ENCODE results near the gene ARID3A.
"Not testable (repeated sequence)": the region's sequence is repeated elsewhere in the genome, so short reads cannot be mapped to it uniquely, and the experiment has no call there.

ARID3A gene, protein sequence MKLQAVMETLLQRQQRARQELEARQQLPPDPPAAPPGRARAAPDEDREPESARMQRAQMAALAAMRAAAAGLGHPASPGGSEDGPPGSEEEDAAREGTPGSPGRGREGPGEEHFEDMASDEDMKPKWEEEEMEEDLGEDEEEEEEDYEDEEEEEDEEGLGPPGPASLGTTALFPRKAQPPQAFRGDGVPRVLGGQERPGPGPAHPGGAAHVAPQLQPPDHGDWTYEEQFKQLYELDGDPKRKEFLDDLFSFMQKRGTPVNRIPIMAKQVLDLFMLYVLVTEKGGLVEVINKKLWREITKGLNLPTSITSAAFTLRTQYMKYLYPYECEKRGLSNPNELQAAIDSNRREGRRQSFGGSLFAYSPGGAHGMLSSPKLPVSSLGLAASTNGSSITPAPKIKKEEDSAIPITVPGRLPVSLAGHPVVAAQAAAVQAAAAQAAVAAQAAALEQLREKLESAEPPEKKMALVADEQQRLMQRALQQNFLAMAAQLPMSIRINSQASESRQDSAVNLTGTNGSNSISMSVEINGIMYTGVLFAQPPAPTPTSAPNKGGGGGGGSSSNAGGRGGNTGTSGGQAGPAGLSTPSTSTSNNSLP

DNA sequence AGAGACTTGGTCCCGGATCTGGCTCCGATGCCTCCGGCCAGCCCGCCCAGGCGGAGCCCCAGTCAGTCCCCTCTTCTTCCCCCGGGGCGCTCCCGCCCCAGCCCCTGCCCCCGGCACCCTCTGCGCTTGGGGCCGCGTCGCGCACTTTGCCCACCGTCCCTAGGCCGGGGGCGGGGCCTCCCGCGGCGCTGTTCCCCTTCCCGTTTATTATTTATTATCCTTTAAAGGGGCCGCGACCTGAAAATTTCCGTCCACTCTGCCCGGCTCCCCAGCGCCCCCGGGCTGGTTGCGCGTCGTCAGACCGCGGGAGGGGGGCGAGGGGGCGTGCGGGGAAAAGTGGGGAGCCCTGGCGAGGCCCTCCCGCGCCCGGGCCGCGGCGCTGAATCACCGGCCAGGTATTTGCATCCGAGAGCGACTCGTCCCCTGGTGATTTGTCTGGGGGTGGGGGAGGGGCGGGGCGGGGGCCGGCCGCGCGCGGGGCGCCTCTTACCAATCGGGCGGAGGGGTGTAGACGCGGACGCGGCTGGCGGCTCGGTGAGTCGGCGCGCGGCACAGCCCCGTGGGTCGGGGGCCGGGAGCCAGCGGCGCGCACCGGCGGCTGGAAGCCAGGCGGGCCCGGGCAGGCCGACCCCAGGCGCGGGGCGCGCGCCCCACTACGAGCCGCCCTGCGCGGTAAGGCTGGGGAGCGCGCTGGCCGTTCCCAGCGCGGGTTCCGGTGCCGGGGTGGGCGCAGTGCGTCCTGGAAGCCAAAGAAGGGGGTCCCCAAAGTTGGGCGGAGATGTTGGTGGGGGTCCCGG lies at the start of gene ARID3A:
Gene ARID3A, plus strand, starts transcription at position 510 of the 797 bp plus-strand sequence. CDS start 3,494 bp downstream, outside the sequence.
- intact Hi-C loops (cut with DNase I), result loop anchor here (10.0 kb wide), 1 partner anchor 261 kb away; the partner anchor contains the start of gene RNF126
- peak; percentile 63 to 97 (median 76) for DNase-seq

- intact Hi-C loops (cut with DNase I), result no loop called here
- DNase-seq, result no peak
These were observed 49.7 kb upstream of the ARID3A start for GRCh38 chr19:876089-876488.

DNA sequence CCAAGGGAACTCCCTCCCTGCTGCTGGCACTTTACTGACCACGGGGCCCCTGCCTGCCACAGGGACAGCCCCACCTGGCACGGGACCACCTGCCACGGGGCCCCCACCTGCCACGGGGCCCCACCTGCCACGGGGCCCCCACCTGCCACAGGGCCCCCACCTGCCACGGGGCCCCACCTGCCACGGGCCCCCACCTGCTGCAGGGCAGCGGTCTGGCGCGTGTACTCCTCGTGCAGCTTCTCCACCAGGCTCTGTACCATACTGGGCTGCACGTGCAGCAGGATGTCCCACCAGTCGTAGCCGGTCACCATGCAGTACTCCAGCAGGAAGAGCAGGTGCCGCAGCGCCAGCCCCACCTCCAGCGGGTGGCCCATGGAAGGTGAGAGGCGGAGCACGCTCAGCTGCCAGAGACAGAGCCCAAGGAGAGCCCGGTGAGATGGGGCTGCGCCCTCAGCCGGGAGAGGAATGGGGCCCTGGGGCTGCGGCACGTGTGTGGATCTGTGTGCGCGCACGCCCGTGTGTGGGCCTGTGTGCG lies 49.0 kb upstream of the ARID3A start:
- intact Hi-C loops (cut with DNase I), result no loop called here
- DNase-seq, result no peak

DNA sequence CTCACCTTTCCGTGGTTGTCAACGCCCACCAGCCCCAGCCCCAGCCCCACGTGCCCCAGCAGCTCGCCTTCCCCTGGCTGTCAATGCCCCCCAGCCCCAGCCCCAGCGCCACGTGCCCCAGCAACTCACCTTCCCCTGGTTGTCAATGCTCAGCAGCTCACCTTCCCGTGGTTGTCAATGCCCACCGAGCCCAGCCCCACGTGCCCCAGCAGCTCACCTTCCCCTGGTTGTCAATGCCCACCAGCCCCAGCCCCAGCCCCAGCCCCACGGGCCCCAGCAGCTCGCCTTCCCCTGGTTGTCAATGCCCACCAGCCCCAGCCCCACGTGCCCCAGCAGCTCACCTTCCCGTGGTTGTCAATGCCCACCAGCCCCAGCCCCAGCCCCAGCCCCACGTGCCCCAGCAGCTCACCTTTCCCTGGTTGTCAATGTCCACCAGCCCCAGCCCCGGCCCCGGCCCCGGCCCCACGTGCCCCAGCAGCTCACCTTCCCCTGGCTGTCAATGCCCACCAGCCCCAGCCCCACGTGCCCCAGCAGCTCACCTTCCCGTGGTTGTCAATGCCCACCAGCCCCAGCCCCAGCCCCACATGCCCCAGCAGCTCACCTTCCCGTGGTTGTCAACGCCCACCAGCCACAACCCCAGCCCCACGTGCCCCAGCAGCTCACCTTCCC lies 47.7 kb upstream of the ARID3A start:
- intact Hi-C loops (cut with DNase I); DNase-seq: not testable (repeated sequence)

DNA sequence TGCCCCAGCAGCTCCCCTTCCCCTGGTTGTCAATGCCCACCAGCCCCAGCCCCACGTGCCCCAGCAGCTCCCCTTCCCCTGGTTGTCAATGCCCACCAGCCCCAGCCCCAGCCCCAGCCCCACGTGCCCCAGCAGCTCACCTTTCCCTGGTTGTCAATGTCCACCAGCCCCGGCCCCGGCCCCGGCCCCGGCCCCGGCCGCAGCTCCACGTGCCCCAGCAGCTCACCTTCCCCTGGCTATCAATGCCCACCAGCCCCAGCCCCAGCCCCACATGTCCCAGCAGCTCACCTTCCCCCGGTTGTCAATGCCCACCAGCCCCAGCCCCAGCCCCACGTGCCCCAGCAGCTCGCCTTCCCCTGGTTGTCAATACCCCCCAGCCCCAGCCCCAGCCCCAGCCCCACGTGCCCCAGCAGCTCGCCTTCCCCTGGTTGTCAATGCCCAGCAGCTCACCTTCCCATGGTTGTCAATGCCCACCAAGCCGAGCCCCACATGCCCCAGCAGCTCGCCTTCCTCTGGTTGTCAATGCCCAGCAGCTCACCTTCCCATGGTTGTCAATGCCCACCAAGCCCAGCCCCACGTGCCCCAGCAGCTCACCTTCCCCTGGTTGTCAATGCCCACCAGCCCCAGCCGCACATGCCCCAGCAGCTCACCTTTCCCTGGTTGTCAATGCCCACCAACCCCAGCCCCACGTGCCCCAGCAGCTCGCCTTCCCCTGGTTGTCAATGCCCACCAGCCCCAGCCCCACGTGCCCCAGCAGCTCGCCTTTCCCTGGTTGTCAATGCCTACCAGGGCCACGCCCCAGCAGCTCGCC lies 46.9 kb upstream of the ARID3A start:
- intact Hi-C loops (cut with DNase I), result not testable (repeated sequence)

DNA sequence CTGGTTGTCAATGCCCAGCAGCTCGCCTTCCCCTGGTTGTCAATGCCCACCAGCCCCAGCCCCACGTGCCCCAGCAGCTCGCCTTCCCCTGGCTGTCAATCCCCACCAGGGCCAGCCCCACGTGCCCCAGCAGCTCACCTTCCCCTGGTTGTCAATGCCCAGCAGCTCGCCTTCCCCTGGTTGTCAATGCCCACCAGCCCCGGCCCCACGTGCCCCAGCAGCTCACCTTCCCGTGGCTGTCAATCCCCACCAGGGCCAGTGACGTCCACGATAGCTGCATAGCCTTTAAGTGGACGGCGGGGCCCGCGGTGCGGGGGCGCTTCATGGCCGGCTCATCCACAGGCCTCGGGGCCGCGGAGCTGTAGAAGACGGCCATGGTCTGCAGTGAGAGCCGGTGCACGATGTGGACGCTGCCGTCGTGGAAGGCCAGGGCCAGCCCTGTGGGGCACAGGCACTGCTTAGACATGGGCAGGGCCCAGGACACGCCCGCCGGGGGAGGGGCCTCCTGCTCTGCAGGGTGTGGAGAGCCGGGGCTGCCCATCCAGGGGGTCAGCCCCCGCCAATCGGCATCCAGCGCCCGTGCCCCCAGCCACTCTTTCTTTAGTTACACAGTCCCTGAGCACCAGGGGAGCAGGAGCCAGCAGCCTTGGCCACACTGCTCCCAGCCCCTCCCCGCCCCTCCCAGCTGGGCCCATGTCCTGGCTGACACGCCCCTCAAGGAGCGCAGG lies 46.0 kb upstream of the ARID3A start:
- intact Hi-C loops (cut with DNase I), result no loop called here
- DNase-seq, result no peak

More for the DNA sequence above, 46.9 kb upstream of the ARID3A start:
- not testable (repeated sequence) for DNase-seq

DNA sequence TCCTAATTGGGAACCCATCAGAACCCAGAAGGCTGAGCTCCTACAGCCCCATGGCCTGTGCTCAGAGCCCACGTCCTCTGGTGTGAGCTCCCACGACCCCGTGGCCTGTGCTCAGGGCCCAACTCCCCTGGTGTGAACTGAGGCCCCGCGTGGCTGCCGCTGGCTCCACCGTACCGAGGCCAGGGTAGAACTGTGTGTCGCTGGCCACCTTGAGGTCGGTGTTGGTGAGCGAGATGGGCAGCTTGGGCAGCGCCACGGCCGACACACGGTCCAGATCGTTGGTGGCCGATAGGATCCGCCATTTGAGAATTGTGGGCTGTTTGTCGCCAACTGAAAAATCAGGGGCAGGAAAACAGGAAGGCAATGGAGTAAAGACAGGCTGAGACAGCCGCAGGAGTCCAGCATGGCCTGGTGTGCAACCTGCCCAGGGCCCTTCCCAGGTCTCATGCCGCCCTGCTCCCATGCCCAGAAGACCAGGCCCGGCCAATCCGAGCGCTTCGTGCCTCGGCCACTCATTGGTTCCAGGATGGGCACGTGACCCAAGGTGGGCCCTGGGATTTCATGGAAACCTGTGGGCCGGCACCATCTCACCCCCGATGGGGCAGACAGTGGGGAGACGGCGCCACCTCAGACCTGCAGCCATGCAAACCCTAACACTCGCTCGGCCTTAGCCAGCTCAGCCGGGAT lies 44.3 kb upstream of the ARID3A start:
- intact Hi-C loops (cut with DNase I), result no loop called here
- no peak for DNase-seq

- no peak for DNase-seq
- intact Hi-C loops (cut with DNase I), result no loop called here
These were observed 42.9 kb upstream of the ARID3A start for GRCh38 chr19:882871-883497.

- intact Hi-C loops (cut with DNase I), result no loop called here
- DNase-seq, result no peak
These were observed 42.1 kb upstream of the ARID3A start for GRCh38 chr19:883661-884211.

DNA sequence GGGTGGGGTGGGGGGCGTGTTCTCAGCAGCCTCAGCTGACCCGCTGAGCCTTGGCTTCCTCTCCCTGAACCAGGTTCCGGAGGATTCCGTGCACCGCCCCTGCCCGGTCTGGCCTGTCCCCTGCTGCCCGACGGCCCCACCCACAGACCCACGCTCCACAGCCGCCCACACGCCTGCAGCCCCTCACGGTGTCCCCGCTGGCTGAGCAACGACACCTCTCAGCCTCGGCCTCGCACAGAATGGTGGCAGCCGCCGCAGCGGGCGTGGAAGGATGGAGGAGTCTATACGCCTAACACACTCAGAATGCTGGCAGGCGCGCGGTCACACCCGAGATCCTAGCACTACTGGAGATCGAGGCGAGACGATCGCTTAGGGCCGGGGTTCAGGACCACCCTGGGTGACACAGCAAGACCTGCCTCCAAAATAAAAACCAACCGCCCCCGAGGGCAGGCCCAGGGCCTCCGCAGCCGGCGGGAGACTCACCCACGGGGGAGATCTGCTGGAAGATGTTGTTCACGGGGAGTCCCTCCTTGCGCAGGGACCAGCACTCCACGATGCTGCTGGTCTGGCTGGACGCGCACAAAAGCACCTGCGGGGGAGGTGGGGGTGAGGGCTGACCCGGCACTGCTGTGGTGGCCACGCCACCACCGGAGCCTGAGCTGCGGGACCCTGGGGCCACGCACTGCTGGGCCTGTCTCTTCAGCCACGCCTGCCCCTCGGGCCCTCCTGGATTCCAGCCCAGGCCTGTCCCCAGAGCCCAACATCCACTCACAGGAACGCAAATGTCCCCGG lies 41.2 kb upstream of the ARID3A start:
- intact Hi-C loops (cut with DNase I), result no loop called here
- DNase-seq, result no peak

- DNase-seq, result no peak
- intact Hi-C loops (cut with DNase I), result no loop called here
These were observed 40.2 kb upstream of the ARID3A start for GRCh38 chr19:885536-886224.

DNA sequence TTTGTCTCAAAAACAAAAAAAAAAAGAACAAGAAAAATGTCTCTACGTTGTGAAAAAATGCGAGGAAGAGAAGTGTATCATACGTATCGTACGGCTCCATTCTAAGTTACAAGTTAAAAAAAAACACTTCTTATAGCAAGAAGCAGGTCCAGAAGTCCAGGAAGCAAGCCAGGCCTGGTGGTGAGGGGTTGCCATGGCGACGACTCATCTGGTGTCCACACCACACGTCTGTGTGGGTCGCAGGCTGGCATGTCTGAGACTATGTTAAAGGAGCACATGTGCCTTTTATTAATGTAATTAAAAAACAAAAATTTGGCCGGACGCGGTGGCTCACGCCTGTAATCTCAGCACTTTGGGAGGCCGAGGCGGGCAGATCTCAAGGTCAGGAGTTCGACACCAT lies 38.8 kb upstream of the ARID3A start:
- DNase-seq, result peak in 8 of 10 donors; percentile 56 to 96 (median 79)
- intact Hi-C loops (cut with DNase I), result no loop called here

- peak in 3 of 10 donors; percentile 38 to 81 (median 57) for DNase-seq
- intact Hi-C loops (cut with DNase I), result no loop called here
These were observed 38.2 kb upstream of the ARID3A start for GRCh38 chr19:887599-887998.

- intact Hi-C loops (cut with DNase I), result no loop called here
- no peak for DNase-seq
These were observed 37.1 kb upstream of the ARID3A start for GRCh38 chr19:888581-889385.

DNA sequence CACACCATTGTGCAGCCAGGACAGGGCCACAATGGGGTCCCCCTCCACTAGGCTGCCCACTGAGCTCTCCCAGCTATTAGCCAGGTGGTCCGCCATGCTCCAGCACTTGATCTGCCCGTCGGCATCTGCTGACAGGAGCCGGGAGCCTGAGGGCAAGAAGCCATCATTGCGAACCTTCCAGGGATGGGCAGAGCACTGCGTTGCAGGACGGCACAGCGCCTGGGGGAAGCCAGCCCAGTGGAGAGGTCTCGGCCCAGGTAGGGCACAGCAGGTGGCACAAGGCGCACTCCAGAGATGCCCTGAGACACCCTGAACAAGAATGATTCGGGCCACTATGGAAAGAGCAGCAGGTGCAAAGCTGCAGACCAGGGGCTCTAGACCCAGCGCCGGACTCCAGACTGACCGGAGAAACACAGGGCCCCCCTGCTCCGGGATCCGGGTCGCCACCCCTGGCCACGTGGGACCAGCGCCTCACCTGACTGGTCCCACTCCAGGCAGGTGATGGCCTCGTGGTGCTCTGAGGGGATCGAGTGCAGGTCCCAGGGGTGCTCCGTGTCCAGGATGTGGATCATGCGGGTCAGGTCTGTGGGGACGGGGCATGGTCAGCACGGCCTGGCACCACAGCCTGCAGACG lies 36.1 kb upstream of the ARID3A start:
- intact Hi-C loops (cut with DNase I), result no loop called here
- no peak for DNase-seq

Data from posterior cingulate gyrus (tissue), 11 donors.